OCI-LY1 (cell line): ENCODE measurements around the gene TMEM130.

ENCODE experiments used
- H2AFZ ChIP-seq: fragments of 200-600 bp; sonication (generic), shearing (Covaris generic); 2 replicates; pipeline ENCODE4 v1.6.0; 2014; ENCODE audit warnings: antibody characterized with exemption, mild to moderate bottlenecking, low read length
- H3F3A ChIP-seq: fragments of 200-600 bp; sonication (generic), shearing (Covaris generic); 2 replicates; pipeline ENCODE4 v1.6.0; 2014; ENCODE audit warnings: mild to moderate bottlenecking, antibody characterized with exemption, low read length, moderate library complexity; ENCODE audit not compliant: insufficient read depth
- H3K27ac ChIP-seq: fragments of 200-600 bp; sonication (generic); 2 replicates; pipeline ENCODE4 v1.5.1; 2014; ENCODE audit warnings: low read length, mixed run types, mild to moderate bottlenecking, low read depth; ENCODE audit not compliant: poor library complexity, severe bottlenecking
- H3K27me3 ChIP-seq: fragments of 200-600 bp; sonication (generic); 2 replicates; pipeline ENCODE4 v1.6.0; 2014; ENCODE audit warnings: antibody characterized with exemption, mild to moderate bottlenecking, low read length, moderate library complexity; ENCODE audit not compliant: insufficient read depth
- H3K36me3 ChIP-seq: fragments of 200-600 bp; sonication (generic); 2 replicates; pipeline ENCODE4 v1.6.1; 2014; ENCODE audit warnings: mild to moderate bottlenecking, antibody characterized with exemption, low read length, moderate library complexity, mixed read lengths; ENCODE audit not compliant: insufficient read depth
- H3K4me1 ChIP-seq: fragments of 200-600 bp; sonication (generic); 2 replicates; pipeline ENCODE4 v1.5.1; 2014; ENCODE audit warnings: mild to moderate bottlenecking, low read length, moderate library complexity; ENCODE audit not compliant: insufficient read depth, severe bottlenecking
- H3K4me2 ChIP-seq: fragments of 200-600 bp; sonication (generic), shearing (Covaris generic); 2 replicates; pipeline ENCODE4 v1.6.1; 2014; ENCODE audit warnings: low read length
- H3K4me3 ChIP-seq: fragments of 200-600 bp; sonication (generic); 2 replicates; pipeline ENCODE4 v1.5.1; 2014; ENCODE audit warnings: low read length, low read depth, mild to moderate bottlenecking, mixed read lengths; ENCODE audit not compliant: poor library complexity, severe bottlenecking
- H3K79me2 ChIP-seq: fragments of 200-600 bp; shearing (Covaris generic); 2 replicates; pipeline ENCODE4 v1.6.1; 2016; ENCODE audit warnings: mixed run types, low read length, mixed read lengths; ENCODE audit not compliant: insufficient read depth
- H3K9ac ChIP-seq: fragments of 200-600 bp; sonication (generic), shearing (Covaris generic); 2 replicates; pipeline ENCODE4 v1.6.1; 2014; ENCODE audit warnings: mild to moderate bottlenecking, low read length, mixed read lengths
- H3K9me2 ChIP-seq: fragments of 200-600 bp; sonication (generic), shearing (Covaris generic); 2 replicates; pipeline ENCODE4 v1.6.1; 2014; ENCODE audit warnings: low read depth, mild to moderate bottlenecking, low read length, mixed read lengths
- H3K9me3 ChIP-seq: fragments of 200-600 bp; shearing (Covaris generic); 2 replicates; pipeline ENCODE4 v1.6.1; 2014; ENCODE audit warnings: low read length, mixed read lengths
- H4K20me1 ChIP-seq: fragments of 200-600 bp; sonication (generic), shearing (Covaris generic); 2 replicates; pipeline ENCODE4 v1.6.0; 2016; ENCODE audit warnings: mild to moderate bottlenecking, low read length; ENCODE audit not compliant: insufficient read depth
- CTCF ChIP-seq: fragments of 200-600 bp; sonication (generic), shearing (Covaris generic); IDR thresholded peaks from 2 replicates; pipeline ENCODE4 v1.5.1; 2017; ENCODE audit warnings: mild to moderate bottlenecking, antibody characterized with exemption, low read length, moderate library complexity, mixed read lengths
- EZH2 ChIP-seq: fragments of 200-600 bp; sonication (generic), shearing (Covaris generic); IDR thresholded peaks from 2 replicates; pipeline ENCODE4 v1.8.0; 2017; ENCODE audit warnings: borderline replicate concordance, mixed run types, mild to moderate bottlenecking, antibody characterized with exemption, low read length, moderate library complexity, mixed read lengths

Gene TMEM130

GRCh38 chr7:98869597-98870120, at the start of gene TMEM130:
Gene TMEM130, minus strand, starts transcription at chr7:98870014. Its CDS starts 153 bp downstream, at chr7:98869861.
- Histone ChIP-seq H3F3A (0 out of 2 replicates have a peak, but pooled peaks cover 3% of the 10 kb centered on the region), H3K9me2 (no peaks in the 10 kb centered on the region), H3K9me3 (no peaks in the 10 kb centered on the region), H3K9ac (no peak within 1 kb of the TSS), H3K4me3 (peak within 1 kb of the TSS; percentile 25), H3K4me2 (peak within 1 kb of the TSS; percentile 50; the same call in 1 of the 2 replicates), H3K36me3 (no peaks in the 10 kb centered on the region), H3K4me1 (peaks cover 10% of the 10 kb centered on the region), H2AFZ (no peak within 1 kb of the TSS), H3K79me2 (no peaks in the 10 kb centered on the region), H4K20me1 (no peaks in the 10 kb centered on the region), H3K27ac (no peak within 1 kb of the TSS), H3K27me3 (peaks cover 18% of the 10 kb centered on the region; the same call in 1 of the 2 replicates)
- TF ChIP-seq EZH2, result no peak

- Histone ChIP-seq H3K36me3 (peaks cover 91% of the 10 kb centered on the region), H3K4me2 (no peak overlapping the region), H3K79me2 (no peaks in the 10 kb centered on the region), H3F3A (no peaks in the 10 kb centered on the region), H4K20me1 (no peaks in the 10 kb centered on the region), H3K9ac (no peak overlapping the region), H3K4me1 (no peaks in the 10 kb centered on the region), H3K9me3 (no peaks in the 10 kb centered on the region), H2AFZ (no peak overlapping the region), H3K27ac (no peak overlapping the region), H3K4me3 (no peak overlapping the region), H3K9me2 (no peaks in the 10 kb centered on the region), H3K27me3 (no peaks in the 10 kb centered on the region)
- TF ChIP-seq EZH2, result no peak
- no peak for TF ChIP-seq CTCF
Observed at GRCh38 chr7:98917331-98917730, 47.5 kb upstream of the TMEM130 start.

GRCh38 chr7:98913612-98914011, 43.8 kb upstream of the TMEM130 start:
- H3K9me2 ChIP-seq, result no peaks in the 10 kb centered on the region
- H3K4me3 ChIP-seq, result no peak overlapping the region
- H3F3A ChIP-seq, result no peaks in the 10 kb centered on the region
- H3K36me3 ChIP-seq, result peaks cover 89% of the 10 kb centered on the region
- H3K4me2 ChIP-seq, result no peak overlapping the region
- TF ChIP-seq EZH2 (no peak), CTCF (peak; percentile 11; the same call in 1 of the 2 replicates)
- H2AFZ ChIP-seq, result no peak overlapping the region
- peak overlapping the region; percentile 78 for H3K27ac ChIP-seq
- H3K27me3 ChIP-seq, result no peaks in the 10 kb centered on the region
- H3K9me3 ChIP-seq, result no peaks in the 10 kb centered on the region
- no peaks in the 10 kb centered on the region for H4K20me1 ChIP-seq
- no peak overlapping the region for H3K9ac ChIP-seq
- no peaks in the 10 kb centered on the region for H3K79me2 ChIP-seq
- H3K4me1 ChIP-seq, result peaks cover 14% of the 10 kb centered on the region

- H3K9me3 ChIP-seq, result no peaks in the 10 kb centered on the region
- peak overlapping the region; percentile 78 for H3K27ac ChIP-seq
- H3K9ac ChIP-seq, result no peak overlapping the region
- no peaks in the 10 kb centered on the region for H3K9me2 ChIP-seq
- no peaks in the 10 kb centered on the region for H4K20me1 ChIP-seq
- no peak overlapping the region for H3K4me2 ChIP-seq
- peaks cover 14% of the 10 kb centered on the region for H3K4me1 ChIP-seq
- H3F3A ChIP-seq, result no peaks in the 10 kb centered on the region
- TF ChIP-seq EZH2, result no peak
- TF ChIP-seq CTCF, result no peak
- no peak overlapping the region for H3K4me3 ChIP-seq
- peaks cover 89% of the 10 kb centered on the region for H3K36me3 ChIP-seq
- no peaks in the 10 kb centered on the region for H3K79me2 ChIP-seq
- no peak overlapping the region for H2AFZ ChIP-seq
- H3K27me3 ChIP-seq, result no peaks in the 10 kb centered on the region
Observed at GRCh38 chr7:98913026-98913425, 43.2 kb upstream of the TMEM130 start.
